Purkinje cell (primary cell): Measurements from ENCODE around the gene WRNIP1. TPM values are rescaled to one million over a fixed set of nuclear protein-coding genes. Genes with fewer than 3 reads are reported as not detected.

Experiments
- polyA plus RNA-seq: library from polyadenylated mRNA; unstranded; fragments of >200 nt; fragmentation: Nextera tagmentation; gene quantifications from 2 replicates; pipeline ENCODE4 v1.2.1, GENCODE V29; 2014

WRNIP1 gene
- 34.7 and 47.0 TPM in 2 replicates for polyA plus RNA-seq

GRCh38 chr6:2765166-2765895, at the start of gene WRNIP1:
Gene WRNIP1 (plus strand): TSS chr6:2765393. CDS start chr6:2765623, 230 bp downstream.

GRCh38 chr6:2750832-2751231, 14.4 kb upstream of the WRNIP1 start, which contains the start of gene MYLK4:
Gene MYLK4 (minus strand): TSS chr6:2750922. CDS start chr6:2749294, 1,628 bp downstream.

Other genes starting within 250 kb of the WRNIP1 start
- 0.26 and 0.27 TPM in 2 replicates for gene MYLK4, start 14.5 kb upstream of the WRNIP1 start, polyA plus RNA-seq
- gene SERPINB1, start 76.5 kb downstream of the WRNIP1 start, polyA plus RNA-seq = 2.5 and 8.1 TPM in 2 replicates
- gene SERPINB9, start 137.9 kb downstream of the WRNIP1 start, polyA plus RNA-seq = 18.0 and 20.6 TPM in 2 replicates
- 13.6 and 23.1 TPM in 2 replicates for gene SERPINB6, start 206.2 kb downstream of the WRNIP1 start, polyA plus RNA-seq
- gene NQO2, start 234.5 kb downstream of the WRNIP1 start, polyA plus RNA-seq = 65.0 and 96.8 TPM in 2 replicates